SK-N-SH (cell line): Measurements from ENCODE around the gene FBLN7.

Experiments used
- CTCF ChIP-seq: fragments of 200-600 bp; sonication (generic); IDR thresholded peaks from 2 replicates; pipeline ENCODE4 v1.6.1; 2017; ENCODE audit warnings: antibody characterized with exemption, mild to moderate bottlenecking, moderate library complexity
- EP300 ChIP-seq, 2 experiments: IDR thresholded peaks; 2 replicates each; pipeline versions ENCODE4 v1.4.0 to v1.6.1; 2012; ENCODE audit warnings: borderline replicate concordance in 1 of 2, low read depth in 1 of 2, low read length in 1 of 2
- EZH2phosphoT487 ChIP-seq: fragments of 200-600 bp; sonication (generic); IDR thresholded peaks from 2 replicates; pipeline ENCODE4 v1.6.1; 2017; ENCODE audit warnings: low read depth, mixed run types, mild to moderate bottlenecking, antibody characterized with exemption, moderate library complexity, borderline replicate concordance
- FOXJ3 ChIP-seq: sonication (generic); formaldehyde crosslinking; IDR thresholded peaks from 2 replicates; pipeline ENCODE4 v1.5.1; 2020; ENCODE audit warnings: mild to moderate bottlenecking, missing genetic modification reagents
- NFIC ChIP-seq: IDR thresholded peaks from 2 replicates; pipeline ENCODE4 v1.4.0; 2012; ENCODE audit warnings: borderline replicate concordance
- POLR2AphosphoS5 ChIP-seq: IDR thresholded peaks from 2 replicates; pipeline ENCODE4 v1.6.1; 2012; ENCODE audit warnings: low read depth, low read length
- SIN3A ChIP-seq: IDR thresholded peaks from 2 replicates; pipeline ENCODE4 v1.6.1; 2012; ENCODE audit warnings: low read depth, mild to moderate bottlenecking, low read length, moderate library complexity, borderline replicate concordance
- TF ChIP-seq, protein P1 (sequence below): IDR thresholded peaks from 2 replicates; pipeline ENCODE4 v1.6.1; 2012; ENCODE audit warnings: mild to moderate bottlenecking, low read depth, low read length, moderate library complexity

DNA sequence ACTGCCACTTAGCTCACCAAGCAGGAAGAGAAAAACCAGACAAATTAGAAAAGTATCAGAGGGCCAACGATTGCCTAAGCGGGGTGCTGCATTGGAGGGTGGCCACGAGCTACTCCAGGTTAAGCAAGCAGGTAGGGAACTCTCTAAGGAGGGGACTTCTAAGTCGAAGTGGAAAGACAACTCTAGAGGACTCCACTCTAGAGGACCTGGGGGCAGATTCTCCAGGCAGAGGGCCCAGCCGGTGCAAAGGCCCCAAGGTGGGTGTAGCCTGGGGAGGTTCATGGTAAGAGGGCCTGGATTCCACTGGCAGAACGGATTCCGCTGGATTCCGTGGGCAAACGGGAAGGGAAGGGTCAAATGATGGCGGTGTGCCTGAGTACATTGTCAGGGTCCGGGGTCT is 12.7 kb downstream of the FBLN7 start:
- TF ChIP-seq CTCF (no peak), NFIC (no peak), POLR2AphosphoS5 (no peak), FOXJ3 (no peak), EZH2phosphoT487 (no peak), EP300 (IDR thresholded peaks at IDR 0.05; ENCODE audit: borderline replicate concordance in 1 of 2, low read depth in 1 of 2, low read length in 1 of 2) (no peak), SIN3A (no peak)
- TF ChIP-seq, protein P1, sequence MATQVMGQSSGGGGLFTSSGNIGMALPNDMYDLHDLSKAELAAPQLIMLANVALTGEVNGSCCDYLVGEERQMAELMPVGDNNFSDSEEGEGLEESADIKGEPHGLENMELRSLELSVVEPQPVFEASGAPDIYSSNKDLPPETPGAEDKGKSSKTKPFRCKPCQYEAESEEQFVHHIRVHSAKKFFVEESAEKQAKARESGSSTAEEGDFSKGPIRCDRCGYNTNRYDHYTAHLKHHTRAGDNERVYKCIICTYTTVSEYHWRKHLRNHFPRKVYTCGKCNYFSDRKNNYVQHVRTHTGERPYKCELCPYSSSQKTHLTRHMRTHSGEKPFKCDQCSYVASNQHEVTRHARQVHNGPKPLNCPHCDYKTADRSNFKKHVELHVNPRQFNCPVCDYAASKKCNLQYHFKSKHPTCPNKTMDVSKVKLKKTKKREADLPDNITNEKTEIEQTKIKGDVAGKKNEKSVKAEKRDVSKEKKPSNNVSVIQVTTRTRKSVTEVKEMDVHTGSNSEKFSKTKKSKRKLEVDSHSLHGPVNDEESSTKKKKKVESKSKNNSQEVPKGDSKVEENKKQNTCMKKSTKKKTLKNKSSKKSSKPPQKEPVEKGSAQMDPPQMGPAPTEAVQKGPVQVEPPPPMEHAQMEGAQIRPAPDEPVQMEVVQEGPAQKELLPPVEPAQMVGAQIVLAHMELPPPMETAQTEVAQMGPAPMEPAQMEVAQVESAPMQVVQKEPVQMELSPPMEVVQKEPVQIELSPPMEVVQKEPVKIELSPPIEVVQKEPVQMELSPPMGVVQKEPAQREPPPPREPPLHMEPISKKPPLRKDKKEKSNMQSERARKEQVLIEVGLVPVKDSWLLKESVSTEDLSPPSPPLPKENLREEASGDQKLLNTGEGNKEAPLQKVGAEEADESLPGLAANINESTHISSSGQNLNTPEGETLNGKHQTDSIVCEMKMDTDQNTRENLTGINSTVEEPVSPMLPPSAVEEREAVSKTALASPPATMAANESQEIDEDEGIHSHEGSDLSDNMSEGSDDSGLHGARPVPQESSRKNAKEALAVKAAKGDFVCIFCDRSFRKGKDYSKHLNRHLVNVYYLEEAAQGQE, result no peak
